T-helper 22 cell (primary cell): Measurements from ENCODE around the gene ITGB2.

Experiments used
- DNase-seq: peaks from one replicate; pipeline ENCODE4 v3.0.0-alpha.2; 2020; ENCODE audit warnings: low read depth

ITGB2 gene

DNA sequence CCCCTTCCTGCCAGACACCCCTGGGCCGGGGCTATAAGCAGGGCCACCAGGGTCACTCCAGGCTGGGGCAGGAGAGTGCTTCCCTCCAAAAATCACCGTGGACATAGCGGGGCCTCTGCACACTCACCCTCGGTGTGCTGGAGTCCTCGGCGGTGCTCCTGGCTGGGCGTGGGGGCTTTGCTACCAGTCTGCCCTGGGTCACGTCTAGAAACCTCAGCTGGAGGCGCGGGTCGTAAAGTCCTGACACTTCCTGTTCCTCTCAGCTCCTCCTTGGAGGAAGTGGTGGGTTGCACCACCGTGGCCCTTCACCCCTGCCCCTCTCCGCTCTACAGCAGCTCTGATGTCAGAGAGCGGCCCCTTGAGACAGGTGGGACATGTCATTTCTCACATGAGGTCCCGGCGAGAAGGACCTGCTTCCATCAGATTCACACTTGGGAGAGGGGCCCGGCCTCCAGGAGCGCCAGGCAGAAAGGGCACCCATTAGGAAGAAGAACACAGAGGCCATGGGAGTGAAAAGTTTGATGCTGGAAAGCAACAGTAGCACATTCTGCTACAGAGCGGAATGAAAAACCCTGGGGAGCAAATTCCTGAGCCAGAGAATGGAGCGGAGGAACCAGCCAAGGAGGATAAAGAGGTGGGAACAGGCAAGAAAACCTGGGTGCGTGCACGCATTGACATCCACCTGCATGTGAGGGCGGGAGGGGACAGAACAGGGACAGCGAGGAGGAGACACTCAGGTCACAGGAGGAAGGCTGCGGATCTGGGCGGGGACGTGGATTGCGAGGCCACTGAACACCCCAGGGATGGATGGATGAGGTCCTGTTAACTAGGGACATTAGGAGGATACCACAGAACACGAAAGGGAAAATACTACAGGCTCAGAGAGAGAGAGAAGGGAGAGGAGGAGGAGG, at the start of gene ITGB2:
Gene ITGB2, minus strand, starts transcription at position 206 of the 911 bp plus-strand sequence. CDS start 10,117 bp downstream, outside the sequence.
- DNase-seq: peak; percentile 44

DNA sequence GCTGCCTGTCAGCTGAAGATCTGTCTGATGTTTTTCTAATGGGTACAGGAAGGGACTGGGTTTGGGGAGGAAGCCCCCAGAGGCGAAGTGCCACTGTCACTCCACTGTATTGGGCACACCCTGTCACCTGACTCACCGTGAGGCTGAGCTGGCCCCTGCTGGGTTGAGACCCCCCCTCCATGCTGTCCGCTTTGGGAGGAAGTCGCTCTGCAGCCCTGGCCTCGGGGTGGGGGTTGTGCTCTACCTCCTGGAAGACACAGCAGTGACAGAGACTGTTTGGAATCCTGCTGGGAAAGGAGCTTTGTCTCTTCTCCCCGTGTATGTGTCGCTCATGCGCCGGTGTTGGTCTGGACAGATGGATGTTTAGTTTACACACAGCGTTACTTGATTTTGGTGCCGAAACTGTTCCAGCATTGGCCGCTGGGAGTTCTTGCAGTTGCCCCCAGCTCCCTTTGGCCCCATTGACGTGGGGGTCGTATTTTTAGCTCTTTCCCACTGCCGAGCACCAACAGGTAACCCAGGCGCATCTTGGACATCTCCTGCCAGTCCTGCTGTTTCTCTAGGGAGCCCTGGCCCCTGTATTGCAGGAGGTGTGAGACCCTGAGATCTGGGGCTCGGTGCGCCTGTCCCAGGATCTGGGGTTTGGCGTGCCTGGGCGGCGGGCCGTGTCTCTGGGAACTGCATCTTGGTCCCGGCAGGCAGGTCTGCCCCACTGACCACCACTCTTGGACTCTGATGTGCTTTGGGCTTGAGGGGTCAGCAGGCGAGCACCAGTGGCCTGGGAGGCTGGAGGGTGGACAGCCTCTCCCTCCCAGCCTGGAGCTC, 49.4 kb upstream of the ITGB2 start:
- DNase-seq: no peak

DNA sequence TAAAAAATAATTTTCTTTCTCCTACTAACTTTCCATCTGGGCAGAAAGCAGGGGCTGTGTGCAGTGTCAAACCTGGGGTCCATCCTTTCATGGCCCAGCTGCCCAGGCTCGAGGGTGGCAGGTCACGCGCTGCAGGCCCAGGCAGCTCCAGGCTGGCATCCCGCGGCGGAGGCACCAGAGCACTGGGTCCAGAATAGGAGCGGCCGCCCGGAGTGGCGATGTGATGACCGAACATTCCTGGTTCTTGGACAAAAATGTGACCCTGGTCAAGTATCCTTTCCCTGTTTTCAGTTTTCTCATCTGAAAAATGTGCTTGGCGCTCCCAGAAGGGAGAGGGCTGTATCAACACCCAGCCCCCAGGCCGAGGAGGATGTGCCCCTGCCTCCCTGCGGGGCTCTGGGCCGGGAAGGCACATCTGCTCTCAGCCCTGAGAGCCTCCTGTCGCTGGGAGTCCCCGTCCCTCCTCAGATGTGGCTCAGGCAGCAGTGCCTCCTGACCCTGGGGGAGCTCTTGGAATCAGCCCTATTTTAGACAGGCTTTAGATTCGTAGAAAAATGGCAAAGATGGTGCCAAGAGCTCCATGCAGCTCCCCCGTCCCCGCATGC, 48.5 kb upstream of the ITGB2 start:
- no peak for DNase-seq

DNA sequence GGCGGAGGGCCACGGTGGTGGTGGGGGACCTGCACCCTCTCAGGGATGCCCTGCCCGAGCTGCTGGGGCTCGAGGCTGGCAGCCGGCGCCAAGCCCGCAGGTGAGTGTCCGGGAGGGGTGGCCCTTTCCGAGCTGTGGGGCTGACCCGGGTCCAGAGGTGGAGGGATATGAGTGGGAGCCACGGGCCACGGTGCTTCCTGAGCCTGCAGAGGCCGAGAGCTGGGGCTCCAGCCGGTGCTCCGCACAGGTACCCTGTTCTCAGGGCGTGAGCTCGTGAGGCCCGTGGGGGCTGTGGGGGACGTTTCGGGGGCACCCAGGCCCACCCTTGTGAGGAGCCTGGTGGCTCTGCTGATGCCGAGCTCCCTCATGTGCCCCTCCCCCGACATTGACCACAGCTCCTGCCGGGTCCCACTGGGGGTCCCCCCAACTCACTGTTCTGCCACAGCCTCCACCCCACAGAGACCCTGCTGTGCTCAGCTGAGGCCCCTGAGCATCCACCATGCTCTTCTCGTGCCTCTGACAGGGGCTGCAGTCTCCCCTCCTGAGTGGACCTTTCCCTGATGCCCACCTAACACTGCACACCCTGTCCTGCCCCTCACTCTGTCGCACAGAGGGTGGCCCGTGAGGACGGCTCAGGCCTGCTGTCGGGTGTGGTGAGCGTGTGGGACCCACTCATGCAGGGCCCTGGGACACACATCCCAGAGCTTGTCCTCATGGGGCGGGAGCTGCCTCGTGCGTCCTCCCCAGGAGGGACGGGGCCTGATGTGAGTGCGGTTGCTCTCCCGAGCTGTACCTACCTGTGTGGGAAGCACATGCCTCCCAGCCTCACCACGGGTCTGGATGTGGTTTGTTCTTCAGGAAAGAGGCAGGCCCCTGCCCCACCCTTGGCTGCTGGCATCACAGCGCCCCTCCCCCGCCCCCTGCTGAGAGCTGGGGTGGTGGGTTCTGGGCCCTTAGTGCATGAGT, 46.7 kb upstream of the ITGB2 start:
- no peak for DNase-seq

DNA sequence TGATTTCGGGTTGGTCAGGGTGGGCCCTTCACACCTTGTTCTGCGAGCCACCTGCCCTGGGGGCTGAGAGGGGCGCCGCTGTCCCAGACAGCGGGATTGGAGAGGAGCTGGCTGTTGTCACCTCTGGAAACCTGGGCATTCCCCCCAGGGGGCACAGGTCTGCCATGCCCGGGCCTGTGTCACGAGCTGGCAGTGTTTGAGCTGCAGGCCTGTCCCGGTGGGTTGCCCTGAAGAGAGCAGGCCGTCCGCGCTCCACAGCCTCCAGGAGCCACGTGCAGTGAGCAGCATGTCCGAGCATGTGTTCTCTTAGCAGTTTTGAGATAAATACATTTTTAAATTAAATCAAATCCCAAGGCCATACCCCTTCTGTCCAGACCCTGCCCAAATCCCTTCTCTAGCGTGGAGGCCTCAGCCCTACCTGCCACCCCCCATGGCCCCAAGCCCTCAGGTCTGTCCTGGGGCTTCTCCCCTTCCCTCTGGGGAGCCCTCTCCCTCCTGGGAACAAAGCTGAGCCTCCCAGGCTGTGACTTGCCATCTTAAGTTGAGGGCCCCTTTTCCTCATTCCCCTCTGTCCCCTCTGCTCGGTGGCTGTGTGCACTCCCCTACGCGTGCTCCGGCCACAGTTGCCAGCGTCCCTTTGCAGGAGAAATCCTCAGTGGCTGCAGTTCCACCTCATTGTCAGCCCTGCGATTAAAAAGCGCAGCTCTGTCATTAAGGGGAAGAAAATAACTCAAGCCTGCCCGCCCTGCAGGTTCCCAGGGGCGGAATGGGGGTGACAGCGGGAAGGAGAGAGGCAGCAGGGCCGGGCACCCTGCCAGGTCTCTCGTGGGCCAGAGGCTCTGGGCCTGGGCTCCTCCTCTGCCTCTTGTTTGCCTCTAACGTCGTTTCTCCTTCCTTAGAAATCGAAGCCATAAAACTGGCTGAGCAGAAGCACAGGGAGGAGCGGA, 45.7 kb upstream of the ITGB2 start:
- DNase-seq: no peak

DNA sequence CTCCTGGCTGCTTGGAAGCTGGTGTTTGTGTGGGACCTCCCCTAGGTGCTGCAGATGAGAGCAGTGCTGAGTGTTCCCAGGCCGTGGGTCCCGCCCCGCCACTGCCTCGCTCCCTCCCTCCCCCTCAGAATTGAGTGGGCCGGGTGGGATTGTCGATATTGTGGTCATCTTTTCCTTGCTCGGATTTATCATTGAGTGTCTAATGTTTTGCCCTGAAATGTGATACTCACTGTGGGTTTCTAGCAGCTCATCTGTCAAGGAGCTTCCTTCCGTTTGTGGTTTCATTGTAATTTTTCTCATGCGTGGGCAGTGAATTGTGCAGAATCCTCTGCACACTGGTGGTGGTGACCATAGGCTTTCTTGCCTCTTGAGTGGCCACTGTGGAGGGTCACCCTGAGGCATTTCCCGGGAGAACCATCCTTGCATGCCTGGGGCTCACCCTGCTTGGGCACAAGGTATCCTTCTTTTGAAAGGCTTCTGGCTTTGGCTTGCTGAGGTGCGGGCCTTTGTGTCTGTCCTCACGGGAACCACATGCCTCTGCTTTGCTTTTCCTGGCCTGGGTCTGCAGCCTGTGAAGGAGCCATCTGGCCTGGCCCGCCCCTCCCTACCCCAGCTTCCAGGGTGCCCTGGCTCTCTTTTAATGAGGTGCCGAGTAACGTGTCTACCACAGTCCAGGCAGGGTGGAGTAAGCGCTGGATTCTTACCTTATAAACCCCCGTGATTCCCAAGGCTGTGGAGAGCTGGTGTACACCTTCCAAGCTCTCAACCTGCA, 44.7 kb upstream of the ITGB2 start:
- no peak for DNase-seq

DNA sequence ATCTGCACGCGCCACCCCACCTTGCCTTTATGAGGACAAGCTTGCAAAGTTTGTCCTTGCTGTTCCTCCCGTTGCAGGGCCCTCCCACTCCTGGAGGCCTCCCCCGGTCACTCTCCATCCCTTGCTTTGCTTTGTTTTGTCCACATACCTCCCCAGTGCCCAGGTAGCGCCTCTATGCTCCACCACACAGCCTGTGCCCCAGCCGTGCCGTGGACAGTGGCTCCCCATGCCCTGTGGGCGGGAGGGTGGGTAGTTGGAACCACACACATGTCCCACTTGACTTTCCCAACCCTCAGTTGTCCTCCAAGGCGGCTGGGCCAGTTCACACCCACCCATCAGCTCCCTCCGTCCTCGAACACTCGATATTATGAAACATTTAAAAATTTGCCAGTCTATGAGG, 43.7 kb upstream of the ITGB2 start:
- no peak for DNase-seq

DNA sequence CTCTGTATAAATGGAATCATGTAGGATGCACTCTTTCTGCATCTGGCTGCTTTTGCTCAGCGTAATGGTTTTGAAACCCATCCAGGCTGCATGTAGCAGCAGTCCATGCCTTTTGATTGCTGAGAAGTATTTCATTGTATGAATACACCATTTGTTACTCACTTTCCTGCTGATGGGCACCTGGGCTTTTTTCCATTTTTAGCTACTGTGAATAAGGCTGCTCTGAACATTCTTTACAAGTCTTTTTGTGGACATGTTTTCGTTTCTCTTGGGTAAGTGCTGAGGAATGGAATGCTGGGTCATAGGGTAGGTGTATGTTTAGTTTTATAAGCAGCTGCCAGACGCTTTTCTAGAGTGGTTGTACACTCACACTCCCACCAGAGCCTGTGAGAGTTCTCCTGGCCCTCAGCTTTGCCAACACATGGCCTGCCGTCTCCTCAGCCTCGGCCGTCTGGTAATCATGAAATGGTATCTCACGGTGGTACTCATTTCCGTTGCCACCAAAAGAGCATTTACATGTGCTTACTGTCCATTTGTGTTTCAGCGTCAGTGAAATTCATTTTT, 41.8 kb upstream of the ITGB2 start:
- DNase-seq: no peak

DNA sequence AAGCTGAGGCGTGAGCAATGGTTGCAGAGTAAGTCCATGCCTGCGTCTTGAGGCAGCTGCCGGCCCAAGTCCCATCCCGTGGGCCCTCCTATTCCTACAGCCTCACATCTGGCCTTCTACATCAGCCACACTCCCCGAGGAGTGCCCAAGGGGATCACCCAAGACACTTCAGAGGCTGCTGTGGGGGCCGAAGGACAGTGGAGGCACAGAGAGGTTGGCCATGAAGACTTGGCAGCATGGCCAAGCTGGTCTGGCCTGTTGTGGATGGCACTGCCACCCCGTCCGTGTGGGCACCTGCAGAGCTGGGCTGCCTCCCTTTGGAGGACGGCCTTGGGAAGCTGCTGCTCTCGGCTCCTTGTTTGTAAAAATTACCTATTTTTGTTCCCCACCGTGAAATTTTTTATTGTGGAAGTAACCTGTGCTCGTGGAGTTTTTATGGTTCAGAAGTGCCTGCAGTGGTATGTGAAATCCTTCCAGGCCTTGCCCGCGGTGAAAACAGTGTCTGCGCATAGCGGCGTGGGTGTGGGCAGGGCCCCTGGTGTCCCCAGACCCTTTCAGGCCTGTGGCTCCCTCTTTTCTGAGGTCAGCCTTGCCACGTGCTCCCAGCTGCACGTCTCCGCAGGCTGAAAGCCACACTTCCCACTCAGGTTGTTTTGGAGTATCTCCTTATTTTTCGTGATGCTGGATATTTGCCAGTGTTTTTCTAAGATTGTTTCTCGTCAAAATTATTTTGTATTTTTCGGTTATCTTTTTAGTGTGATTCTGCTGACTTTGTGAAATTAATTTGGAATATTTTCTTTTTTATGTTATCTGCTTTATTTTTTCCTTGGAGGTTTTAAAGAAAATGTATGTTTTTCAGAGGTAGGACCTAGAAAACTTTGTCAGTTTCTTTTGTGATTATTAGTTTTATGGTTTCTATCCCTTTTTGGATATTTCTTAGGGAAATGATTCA, 39.7 kb upstream of the ITGB2 start:
- no peak for DNase-seq

DNA sequence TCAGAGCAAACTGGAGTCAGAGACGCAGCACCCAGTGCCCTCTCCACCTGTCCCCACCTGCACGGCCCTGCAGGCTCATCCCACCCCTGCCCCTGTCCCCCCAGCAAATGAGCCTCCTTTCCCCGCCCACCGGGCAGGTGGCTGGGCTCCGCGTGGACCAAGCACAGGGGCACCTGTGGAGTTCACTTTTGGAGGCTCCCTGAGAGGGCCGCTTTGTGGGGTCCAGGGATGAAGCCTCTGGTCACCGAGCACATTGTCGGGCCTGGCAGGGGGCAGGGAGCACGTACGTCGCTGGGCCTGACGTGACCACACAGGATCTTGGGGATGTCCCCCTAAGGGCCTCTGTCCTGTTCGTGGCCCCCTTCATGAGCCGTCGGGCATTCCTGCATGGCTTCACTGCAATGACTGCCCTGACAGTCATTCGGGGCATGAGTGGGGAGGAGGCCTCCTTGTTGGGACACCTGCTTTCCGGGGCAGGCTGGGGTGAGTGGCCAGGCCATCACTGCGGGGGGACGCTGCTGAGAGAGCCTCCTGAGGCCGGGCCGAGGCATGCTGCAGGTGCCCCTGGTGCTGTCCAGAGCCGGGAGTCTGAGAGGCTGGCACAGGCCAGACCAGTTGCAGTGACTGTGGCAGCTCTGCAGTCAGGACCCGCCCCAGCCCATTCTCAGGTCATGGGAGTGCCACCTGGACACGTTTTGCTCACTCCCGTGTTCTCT, 38.8 kb upstream of the ITGB2 start:
- no peak for DNase-seq

DNA sequence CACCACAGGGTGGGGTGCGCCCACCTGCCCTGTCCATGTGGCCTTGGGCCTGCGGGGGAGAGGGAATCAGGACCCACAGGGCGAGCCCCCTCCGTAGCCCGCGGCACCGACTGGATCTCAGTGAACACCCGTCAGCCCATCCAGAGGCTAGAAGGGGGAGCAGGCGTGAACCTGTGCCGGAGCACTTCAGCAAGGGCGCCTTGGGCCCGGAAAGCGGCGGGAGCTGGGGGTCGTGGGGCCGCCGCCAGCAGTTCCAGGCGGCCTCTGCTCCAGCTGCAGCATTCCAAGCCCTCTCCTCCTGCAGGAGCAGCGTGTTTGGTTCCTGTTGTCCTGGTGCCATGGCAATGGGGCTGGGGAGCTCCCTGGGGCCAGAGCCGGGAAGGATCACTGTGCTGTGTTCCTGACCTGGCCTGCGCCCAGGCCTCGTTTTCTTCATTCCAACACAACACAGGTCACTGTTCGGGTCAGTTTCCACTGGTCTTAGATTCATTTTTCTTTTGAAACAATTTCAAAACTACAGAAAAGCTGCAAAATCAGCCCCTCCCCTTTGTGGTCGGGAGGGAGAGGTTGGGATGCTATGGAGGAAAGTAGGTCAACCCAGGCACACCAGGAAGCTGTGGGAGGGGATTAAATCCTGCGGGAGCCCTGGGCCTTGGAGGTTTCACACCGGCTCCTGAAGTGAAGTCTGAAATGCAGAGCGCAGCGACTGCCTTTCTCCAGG, 37.9 kb upstream of the ITGB2 start:
- no peak for DNase-seq

DNA sequence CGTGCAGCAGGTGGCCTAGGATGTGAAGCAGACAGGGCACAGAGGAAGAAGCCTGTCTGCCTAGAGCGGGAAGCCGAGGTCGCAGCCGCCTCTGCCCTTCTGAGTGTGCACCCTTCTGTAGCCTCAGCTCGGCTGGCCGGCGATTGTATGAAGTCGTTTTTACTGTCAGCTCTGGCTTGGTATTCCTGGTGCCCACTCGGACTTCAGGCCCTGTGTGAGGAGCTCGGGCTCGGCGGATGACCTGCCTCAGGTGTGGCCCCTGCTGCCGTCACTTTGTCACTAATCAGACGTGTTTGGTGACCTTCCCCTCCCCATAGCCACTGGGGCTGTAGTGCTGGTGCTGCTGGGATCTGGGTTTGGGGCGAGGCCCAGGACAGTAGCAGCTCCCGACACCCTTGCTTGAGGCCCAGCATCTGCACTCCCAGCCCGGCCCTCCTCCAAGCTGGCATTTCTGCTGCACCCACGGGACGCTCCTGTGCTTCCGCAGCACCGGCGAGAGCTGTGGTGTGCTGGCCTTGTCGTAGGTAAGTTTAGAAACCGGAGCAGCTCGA, 37.3 kb upstream of the ITGB2 start:
- no peak for DNase-seq

DNA sequence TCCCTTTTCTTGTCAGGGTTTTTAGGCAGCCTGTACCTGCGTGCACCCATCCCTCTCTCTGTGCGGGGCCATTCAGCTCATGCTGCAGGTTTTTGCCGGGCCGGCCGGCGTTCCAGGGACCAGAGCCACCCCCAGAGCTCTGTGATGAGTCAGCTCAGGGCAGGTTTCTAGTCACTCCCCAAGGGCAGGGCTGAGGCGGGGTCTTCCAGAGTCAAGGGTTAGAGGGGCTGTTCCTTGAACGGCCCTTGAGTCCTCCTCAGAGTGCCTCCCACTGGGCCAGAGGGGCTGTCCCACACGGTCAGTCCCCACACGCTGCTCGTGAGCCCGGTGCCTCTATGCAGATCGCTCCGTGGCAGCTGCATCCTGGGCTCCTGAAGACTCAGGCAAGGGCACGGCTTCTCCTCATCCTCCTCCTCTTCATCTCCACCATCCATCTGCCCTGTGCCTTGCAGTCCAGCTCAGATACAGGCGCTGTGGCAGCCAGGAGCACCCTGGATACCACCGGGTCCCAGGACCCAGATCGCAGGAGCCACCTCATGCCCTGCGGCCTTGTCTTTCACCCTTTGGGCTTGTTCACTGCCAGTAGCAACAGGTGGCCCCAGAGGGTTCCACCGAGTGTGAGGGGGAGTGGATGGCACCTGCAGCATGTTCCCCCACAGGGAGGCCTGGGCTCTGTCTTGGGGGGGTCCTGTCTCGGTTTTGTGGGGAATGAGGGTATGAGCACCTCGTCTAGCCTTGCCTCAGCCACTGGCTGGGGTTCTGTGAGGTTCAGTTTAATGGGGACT, 36.5 kb upstream of the ITGB2 start:
- DNase-seq: no peak

DNA sequence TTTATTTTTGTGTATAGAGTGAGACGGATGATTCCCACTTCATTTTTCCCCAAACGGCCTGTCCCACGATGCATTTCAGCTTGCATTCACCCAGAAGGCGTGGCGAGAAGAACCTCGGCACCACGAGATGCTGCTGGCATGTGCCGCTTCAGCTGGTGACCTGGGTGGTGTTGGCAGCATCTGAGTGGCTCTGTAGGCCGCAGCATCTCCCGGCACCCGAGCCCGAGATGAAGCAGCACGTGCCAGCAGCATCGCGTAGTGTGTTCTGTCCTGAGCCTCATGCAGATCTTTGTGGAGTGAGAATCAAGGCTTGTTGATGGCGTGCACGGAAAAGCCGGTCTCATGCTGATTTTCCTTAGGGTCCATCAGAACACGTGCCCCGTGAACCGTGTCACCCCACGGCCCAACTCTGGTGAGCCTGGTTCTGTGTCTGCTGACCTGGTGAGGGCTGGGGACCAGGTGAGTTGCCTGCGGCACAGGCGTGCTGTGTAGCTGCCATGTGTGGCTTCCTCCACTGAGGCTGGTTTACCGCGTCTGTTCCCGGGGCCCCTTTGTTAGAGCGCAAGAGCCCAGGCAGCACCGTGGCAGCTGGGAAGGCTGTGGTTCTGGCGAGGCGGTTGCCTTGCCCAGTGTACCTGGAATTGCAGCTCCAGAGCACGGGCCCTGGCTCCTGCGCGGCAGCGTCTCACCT, 35.8 kb upstream of the ITGB2 start:
- DNase-seq: no peak

DNA sequence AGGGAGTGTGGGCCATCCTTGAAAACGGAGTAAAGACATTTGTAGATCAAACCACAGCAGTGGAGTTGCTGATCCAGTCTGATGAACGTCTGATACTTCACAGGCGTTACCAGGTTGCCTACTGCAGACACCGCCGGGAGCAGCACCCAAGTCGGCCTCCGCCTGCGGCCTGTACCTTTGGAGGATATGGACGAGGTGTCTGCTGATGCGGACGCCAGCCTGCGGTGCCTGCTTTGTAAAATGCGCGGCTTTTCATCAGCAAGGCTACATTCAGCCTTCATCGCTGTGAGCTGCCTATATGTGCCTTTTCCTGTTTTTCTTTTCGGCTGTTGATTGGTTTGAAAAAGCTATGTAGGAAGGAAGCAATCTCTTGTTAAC, 35.1 kb upstream of the ITGB2 start:
- DNase-seq: no peak
